Heart left ventricle (tissue), 16 donors: ENCODE measurements around the gene KCTD2. TPM values are rescaled to one million over a fixed set of nuclear protein-coding genes. Genes with fewer than 3 reads are reported as not detected.

ENCODE experiments used
- ATAC-seq, 4 donors: fragments of 200-7000 bp; cut with Tn5 transposase; one replicate each; pipeline ENCODE4 v1.9.1; 2020 to 2022; ENCODE audit warnings: moderate library complexity in 4 of 4, mild to moderate bottlenecking in 3 of 4, moderate number of reproducible peaks in 1 of 4
- DNase-seq, 5 donors: peaks; one replicate each; pipeline ENCODE4 v3.0.0-alpha.2; 2020
- H3K27ac ChIP-seq, 12 donors: fragments of 200-600 bp; sonication (generic) in 4 of 12; one replicate each; pipeline versions ENCODE4 v1.5.0 to v1.8.0; 2016 to 2022; ENCODE audit warnings: mild to moderate bottlenecking in 2 of 12
- H3K27me3 ChIP-seq, 9 donors: fragments of 200-600 bp; sonication (generic) in 2 of 9; one replicate each; pipeline versions ENCODE4 v1.5.1 to v1.8.0; 2016 to 2022; ENCODE audit warnings: mild to moderate bottlenecking in 3 of 9
- H3K36me3 ChIP-seq, 9 donors: fragments of 200-600 bp; sonication (generic) in 2 of 9; one replicate each; pipeline versions ENCODE4 v1.5.0 to v1.8.0; 2018 to 2022; ENCODE audit warnings: mild to moderate bottlenecking in 2 of 9
- H3K4me1 ChIP-seq, 12 donors: fragments of 200-600 bp; sonication (generic) in 4 of 12; one replicate each; pipeline versions ENCODE4 v1.5.0 to v1.8.0; 2016 to 2022; ENCODE audit warnings: mild to moderate bottlenecking in 3 of 12
- H3K4me3 ChIP-seq, 12 donors: fragments of 200-600 bp; sonication (generic) in 4 of 12; one replicate each; pipeline versions ENCODE4 v1.5.0 to v1.8.0; 2017 to 2022; ENCODE audit warnings: mild to moderate bottlenecking in 9 of 12, moderate library complexity in 4 of 12
- H3K9me3 ChIP-seq, 12 donors: fragments of 200-600 bp; sonication (generic) in 4 of 12; one replicate each; pipeline versions ENCODE4 v1.5.0 to v1.8.0; 2016 to 2022; ENCODE audit warnings: mild to moderate bottlenecking in 1 of 12
- CTCF ChIP-seq, 12 donors: fragments of 200-600 bp; sonication (generic) in 4 of 12; IDR thresholded peaks; one replicate each; pipeline versions ENCODE4 v1.5.0 to v1.8.0; 2018 to 2022; ENCODE audit warnings: antibody characterized with exemption in 12 of 12, mild to moderate bottlenecking in 5 of 12
- POLR2A ChIP-seq, 2 donors: fragments of 450-650 bp; IDR thresholded peaks; one replicate each; pipeline ENCODE4 v1.6.1; 2017; ENCODE audit warnings: antibody characterized with exemption in 2 of 2, mild to moderate bottlenecking in 2 of 2, moderate library complexity in 2 of 2
- WGBS, 4 donors: extraction: QIAGEN DNeasy Blood & Tissue Kit in 2 of 4; methylation state at CpG; one replicate each; pipeline versions ENCODE4 v1.1.5 to v1.1.7; 2013 to 2018; 5-methylcytosine and 5-hydroxymethylcytosine counted together
- intact Hi-C, 10 donors: fragments of 100-400 bp; cut with DNase I; formaldehyde crosslinking; loops; one replicate each; pipeline versions ENCODE4 v1.11.1 to v1.14.2; 2022
- polyA plus RNA-seq, 2 donors: library from polyadenylated mRNA; stranded (reverse); fragments of 200-250 nt; gene quantifications; one replicate each; pipeline ENCODE4 v1.2.3, GENCODE V29; 2013
- total RNA-seq, 9 donors: library from RNA; depleted of rRNA in 2 of 9; stranded (reverse); fragments of >200 nt in 2 of 9; fragmentation: NEBNext Ultra II Directional in 3 of 9; extraction: Animal tissue kit (Norgen Biotek cat#: 25700) in 3 of 9; gene quantifications; one replicate each; pipeline versions ENCODE4 v1.1.0 to v1.2.4, GENCODE V29; 2016 to 2023
- donor health status: ischemic (EF 13 %, LVEDD 7.1; RV severe dilation, severe dysfunction).
- donor health status: healthy with polysubstance abuse.
- donor health status: DM: no; HTN: yes; CAD: no.
- donor health status: DM: no; HTN: no; CAD: no.
- donor health status: ischemic (EF 25% LVEDD 6.9; RV normal size, moderate dysfunction).
- donor health status: ischemic (EF 25% LVEDD 5.7; RV mildly dilated, moderate dysfunction).
- donor health status: healthy.
- donor health status: DM: yes; HTN: yes; CAD: no.
- donor health status: ischemic (EF 35%, LVEDD 5.7; RV mildly dilated, moderate dysfunction).
- donor health status: nonischemic (EF 11% LVEDD 7.7; RV severe dilation, severe dysfunction).
- donor health status: DM: yes; HTN: yes; CAD: no.
- donor health status: PGD.
- donor health status: ischemic (EF 29% LVEDD 5.4; RV normal size, mild dysfunction).
- donor health status: nonischemic (EF 23%, LVEDD 6.1; RV moderate dilation, normal function).

The KCTD2 gene
- total and polyA plus RNA-seq, 11 donors: 15.7 to 38.7 (median 31.5) TPM

GRCh38 chr17:75087182-75087557, 40.1 kb downstream of the KCTD2 start:
- no peak for ATAC-seq
- Histone ChIP-seq H3K4me3 (peak overlapping the region in 11 of 12 donors; percentile 48 to 85 (median 66)), H3K27me3 (no peaks in the 10 kb centered on the region), H3K27ac (peak overlapping the region; percentile 55 to 97 (median 90)), H3K36me3 (no peaks in the 10 kb centered on the region), H3K9me3 (no peaks in the 10 kb centered on the region), H3K4me1 (peaks cover 0 to 56% (median 36%) of the 10 kb centered on the region in 12 donors)
- 68 to 80% (median 73%) methylated on average over 12 of the region's 12 CpGs for WGBS, 4 donors
- no peak for DNase-seq
- no peak for TF ChIP-seq POLR2A (IDR thresholded peaks at IDR 0.05)
- no peak for TF ChIP-seq CTCF (IDR thresholded peaks at IDR 0.05)
- intact Hi-C loops: no loop called here

- DNase-seq (peak; percentile 91 to 94 (median 93)), ATAC-seq (peak; percentile 82 to 94 (median 93))
- no peaks in the 10 kb centered on the region for H3K9me3 ChIP-seq
- peak within 1 kb of the TSS; percentile 46 to 85 (median 64) for H3K4me3 ChIP-seq
- no peaks in the 10 kb centered on the region for H3K27me3 ChIP-seq
- WGBS, 4 donors: 2 to 6% (median 3%) methylated on average over 41 to 69 of the region's 69 CpGs
- H3K36me3 ChIP-seq: no peaks in the 10 kb centered on the region
- peaks cover 0 to 56% (median 36%) of the 10 kb centered on the region in 12 donors for H3K4me1 ChIP-seq
- peak within 1 kb of the TSS; percentile 64 to 97 (median 90) for H3K27ac ChIP-seq
- intact Hi-C loops: no loop called here
- TF ChIP-seq POLR2A (IDR thresholded peaks at IDR 0.05) (peak in 1 of 2 donors; percentile 57), CTCF (IDR thresholded peaks at IDR 0.05) (no peak)
Measured at GRCh38 chr17:75087558-75088453, 40.8 kb downstream of the KCTD2 start, which contains the start of gene SLC16A5. SLC16A5 (plus strand) TSS chr17:75087954; CDS start chr17:75093637, 5,683 bp downstream.

GRCh38 chr17:75088465-75089417, 41.7 kb downstream of the KCTD2 start:
- H3K4me1 ChIP-seq: peaks cover 0 to 55% (median 36%) of the 10 kb centered on the region in 12 donors
- intact Hi-C loops: no loop called here
- H3K9me3 ChIP-seq: no peaks in the 10 kb centered on the region
- no peak for TF ChIP-seq POLR2A (IDR thresholded peaks at IDR 0.05)
- TF ChIP-seq CTCF (IDR thresholded peaks at IDR 0.05): peak in 1 of 12 donors; percentile 13
- H3K36me3 ChIP-seq: no peaks in the 10 kb centered on the region
- no peaks in the 10 kb centered on the region for H3K27me3 ChIP-seq
- H3K27ac ChIP-seq: peak overlapping the region; percentile 64 to 97 (median 90)
- WGBS, 4 donors: 74 to 85% (median 82%) methylated on average over 8 to 11 of the region's 11 CpGs
- ATAC-seq (peak in 3 of 4 donors; percentile 20 to 44 (median 37)), DNase-seq (peak in 2 of 5 donors; percentile 41 to 63)
- H3K4me3 ChIP-seq: peak overlapping the region; percentile 46 to 85 (median 64)
